HEK293 (cell line): ENCODE results near the gene PPM1N.
"Not testable (repeated sequence)": the region's sequence is repeated elsewhere in the genome, so short reads cannot be mapped to it uniquely, and the experiment has no call there.

Experiments
- BCL6B ChIP-seq: fragments of 450-650 bp; formaldehyde crosslinking; IDR thresholded peaks from 2 replicates; pipeline ENCODE4 v1.5.1; 2017; ENCODE audit warnings: missing biosample characterization, missing genetic modification characterization
- HOXD13 ChIP-seq: sonication (generic); formaldehyde crosslinking; IDR thresholded peaks from 2 replicates; pipeline ENCODE4 v1.8.0; 2022; ENCODE audit warnings: missing genetic modification reagents, borderline replicate concordance
- MZF1 ChIP-seq: fragments of 450-650 bp; formaldehyde crosslinking; IDR thresholded peaks from 2 replicates; pipeline ENCODE4 v1.5.1; 2017; ENCODE audit warnings: missing biosample characterization, missing genetic modification characterization, borderline replicate concordance
- YY1 ChIP-seq: fragments of 450-650 bp; formaldehyde crosslinking; IDR thresholded peaks from 2 replicates; pipeline ENCODE4 v1.5.1; 2018; ENCODE audit warnings: missing biosample characterization, missing genetic modification characterization
- ZNF121 ChIP-seq: fragments of 450-650 bp; formaldehyde crosslinking; IDR thresholded peaks from 2 replicates; pipeline ENCODE4 v1.5.1; 2016; ENCODE audit warnings: missing biosample characterization, missing genetic modification characterization
- ZNF24 ChIP-seq: fragments of 450-650 bp; formaldehyde crosslinking; IDR thresholded peaks from 2 replicates; pipeline ENCODE4 v1.5.1; 2016; ENCODE audit warnings: missing biosample characterization, missing genetic modification characterization
- ZNF433 ChIP-seq: fragments of 450-650 bp; formaldehyde crosslinking; IDR thresholded peaks from 2 replicates; pipeline ENCODE4 v1.5.1; 2016; ENCODE audit warnings: missing biosample characterization, missing genetic modification characterization, low read depth
- TF ChIP-seq, protein P1 (sequence below): sonication (generic); formaldehyde crosslinking; IDR thresholded peaks from 2 replicates; pipeline ENCODE4 v1.8.1; 2022; ENCODE audit warnings: mild to moderate bottlenecking, moderate library complexity, missing genetic modification reagents
- TF ChIP-seq, protein P2 (sequence below): fragments of 450-650 bp; formaldehyde crosslinking; IDR thresholded peaks from 2 replicates; pipeline ENCODE4 v1.5.1; 2016; ENCODE audit warnings: missing biosample characterization, missing genetic modification characterization

- TF ChIP-seq, protein P1, sequence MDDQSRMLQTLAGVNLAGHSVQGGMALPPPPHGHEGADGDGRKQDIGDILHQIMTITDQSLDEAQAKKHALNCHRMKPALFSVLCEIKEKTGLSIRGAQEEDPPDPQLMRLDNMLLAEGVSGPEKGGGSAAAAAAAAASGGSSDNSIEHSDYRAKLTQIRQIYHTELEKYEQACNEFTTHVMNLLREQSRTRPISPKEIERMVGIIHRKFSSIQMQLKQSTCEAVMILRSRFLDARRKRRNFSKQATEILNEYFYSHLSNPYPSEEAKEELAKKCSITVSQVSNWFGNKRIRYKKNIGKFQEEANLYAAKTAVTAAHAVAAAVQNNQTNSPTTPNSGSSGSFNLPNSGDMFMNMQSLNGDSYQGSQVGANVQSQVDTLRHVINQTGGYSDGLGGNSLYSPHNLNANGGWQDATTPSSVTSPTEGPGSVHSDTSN (CRISPR knock-in tag) = not testable (repeated sequence)
- not testable (repeated sequence) for TF ChIP-seq MZF1 (tag by site-specific recombination); HOXD13; ZNF433 (tag by site-specific recombination); BCL6B (tag by site-specific recombination); ZNF121 (tag by site-specific recombination); YY1 (tag by site-specific recombination); ZNF24 (tag by site-specific recombination)
- TF ChIP-seq, protein P2, sequence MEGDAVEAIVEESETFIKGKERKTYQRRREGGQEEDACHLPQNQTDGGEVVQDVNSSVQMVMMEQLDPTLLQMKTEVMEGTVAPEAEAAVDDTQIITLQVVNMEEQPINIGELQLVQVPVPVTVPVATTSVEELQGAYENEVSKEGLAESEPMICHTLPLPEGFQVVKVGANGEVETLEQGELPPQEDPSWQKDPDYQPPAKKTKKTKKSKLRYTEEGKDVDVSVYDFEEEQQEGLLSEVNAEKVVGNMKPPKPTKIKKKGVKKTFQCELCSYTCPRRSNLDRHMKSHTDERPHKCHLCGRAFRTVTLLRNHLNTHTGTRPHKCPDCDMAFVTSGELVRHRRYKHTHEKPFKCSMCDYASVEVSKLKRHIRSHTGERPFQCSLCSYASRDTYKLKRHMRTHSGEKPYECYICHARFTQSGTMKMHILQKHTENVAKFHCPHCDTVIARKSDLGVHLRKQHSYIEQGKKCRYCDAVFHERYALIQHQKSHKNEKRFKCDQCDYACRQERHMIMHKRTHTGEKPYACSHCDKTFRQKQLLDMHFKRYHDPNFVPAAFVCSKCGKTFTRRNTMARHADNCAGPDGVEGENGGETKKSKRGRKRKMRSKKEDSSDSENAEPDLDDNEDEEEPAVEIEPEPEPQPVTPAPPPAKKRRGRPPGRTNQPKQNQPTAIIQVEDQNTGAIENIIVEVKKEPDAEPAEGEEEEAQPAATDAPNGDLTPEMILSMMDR (tag by site-specific recombination) = not testable (repeated sequence)
These were observed 12.1 kb downstream of the PPM1N start for GRCh38 chr19:45510352-45510751.
